GM10266 (cell line): ENCODE measurements around the gene GNAO1.

ENCODE experiments used
- DNase-seq: peaks from one replicate; pipeline ENCODE4 v3.0.0; 2012; ENCODE audit errors: extremely low spot score
- TF ChIP-seq, protein P1 (sequence below): IDR thresholded peaks from 2 replicates; pipeline ENCODE4 v1.5.1; 2012; ENCODE audit warnings: mild to moderate bottlenecking, low read depth; ENCODE audit not compliant: control insufficient read depth, insufficient read depth; ENCODE audit errors: missing control alignments

The GNAO1 gene

DNA sequence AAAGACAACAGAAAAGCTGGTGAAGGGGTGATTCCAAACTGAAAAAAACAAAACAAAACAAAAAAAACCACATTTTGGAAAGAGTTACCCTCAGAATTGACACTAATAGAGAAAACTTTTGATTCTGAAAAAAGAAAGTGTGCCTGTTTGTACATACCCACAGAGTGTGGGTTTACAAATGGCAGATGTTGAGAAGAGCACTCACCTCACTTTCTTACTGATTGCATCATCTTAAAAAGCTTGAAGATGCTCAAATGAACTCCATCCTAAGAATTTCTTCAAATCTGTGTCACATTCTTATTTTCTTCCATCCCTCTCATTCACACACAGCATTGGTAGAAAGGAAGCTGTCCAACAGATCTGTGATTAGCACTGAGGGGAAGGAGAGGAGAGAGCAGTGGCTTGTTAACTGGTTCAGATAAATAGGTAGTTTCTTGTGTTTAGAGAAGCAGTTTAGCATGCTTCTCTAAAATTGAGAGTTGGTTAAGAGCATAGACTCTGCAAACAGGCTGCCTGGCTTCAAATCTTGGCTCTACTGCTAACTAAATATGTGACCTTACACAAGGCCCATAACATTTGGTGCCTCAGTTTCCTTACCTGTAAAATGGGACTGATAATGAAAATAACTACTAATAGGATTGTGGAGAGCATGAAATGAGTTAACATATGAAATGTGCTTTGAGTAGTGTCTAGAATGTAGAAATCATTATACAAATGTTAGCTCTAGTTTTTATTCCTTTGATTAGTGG, 6.9 kb downstream of the GNAO1 start:
- no peak for DNase-seq
- TF ChIP-seq, protein P1, sequence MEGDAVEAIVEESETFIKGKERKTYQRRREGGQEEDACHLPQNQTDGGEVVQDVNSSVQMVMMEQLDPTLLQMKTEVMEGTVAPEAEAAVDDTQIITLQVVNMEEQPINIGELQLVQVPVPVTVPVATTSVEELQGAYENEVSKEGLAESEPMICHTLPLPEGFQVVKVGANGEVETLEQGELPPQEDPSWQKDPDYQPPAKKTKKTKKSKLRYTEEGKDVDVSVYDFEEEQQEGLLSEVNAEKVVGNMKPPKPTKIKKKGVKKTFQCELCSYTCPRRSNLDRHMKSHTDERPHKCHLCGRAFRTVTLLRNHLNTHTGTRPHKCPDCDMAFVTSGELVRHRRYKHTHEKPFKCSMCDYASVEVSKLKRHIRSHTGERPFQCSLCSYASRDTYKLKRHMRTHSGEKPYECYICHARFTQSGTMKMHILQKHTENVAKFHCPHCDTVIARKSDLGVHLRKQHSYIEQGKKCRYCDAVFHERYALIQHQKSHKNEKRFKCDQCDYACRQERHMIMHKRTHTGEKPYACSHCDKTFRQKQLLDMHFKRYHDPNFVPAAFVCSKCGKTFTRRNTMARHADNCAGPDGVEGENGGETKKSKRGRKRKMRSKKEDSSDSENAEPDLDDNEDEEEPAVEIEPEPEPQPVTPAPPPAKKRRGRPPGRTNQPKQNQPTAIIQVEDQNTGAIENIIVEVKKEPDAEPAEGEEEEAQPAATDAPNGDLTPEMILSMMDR: no peak

DNA sequence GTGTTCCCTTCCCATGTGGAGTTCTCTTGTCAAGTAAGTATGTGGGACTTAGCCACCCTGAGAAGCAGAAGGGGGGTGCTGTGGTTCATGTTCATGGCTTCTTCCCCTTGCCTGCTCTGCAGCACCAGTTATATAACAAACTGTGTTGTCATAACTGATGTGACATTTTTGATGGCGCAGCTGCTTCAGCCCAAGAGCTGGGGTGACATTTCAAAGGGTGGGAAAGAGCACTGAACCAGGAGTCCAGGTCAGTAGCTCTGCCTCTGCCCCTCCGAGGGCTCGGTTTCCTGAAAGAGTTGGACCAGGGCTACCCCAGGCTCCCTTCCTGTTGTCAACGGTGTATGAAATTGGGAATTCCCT, 7.4 kb downstream of the GNAO1 start:
- DNase-seq: no peak
- TF ChIP-seq, protein P1: no peak

- no peak for DNase-seq
- TF ChIP-seq, protein P1: no peak
These were observed 7.9 kb downstream of the GNAO1 start for GRCh38 chr16:56199164-56199563.

DNA sequence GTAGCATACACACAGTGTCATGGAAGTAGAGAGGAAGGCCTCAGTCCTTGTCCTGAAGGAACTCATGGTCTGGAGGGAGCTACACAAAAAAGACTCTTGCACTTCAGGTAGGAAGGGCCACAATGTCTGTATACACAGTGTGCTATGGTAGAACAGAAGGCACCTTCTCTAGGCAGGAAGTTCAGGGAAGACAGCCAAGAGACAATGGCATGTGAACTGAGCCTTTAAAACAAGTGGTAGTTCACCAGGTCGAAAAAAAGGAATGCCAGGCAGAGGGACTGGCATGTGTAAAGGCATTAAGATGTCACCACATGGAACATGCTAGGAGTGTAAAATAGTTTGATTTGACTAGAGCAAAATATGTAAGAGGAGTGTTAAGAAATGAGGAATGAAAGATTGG, 9.7 kb downstream of the GNAO1 start:
- TF ChIP-seq, protein P1: no peak
- no peak for DNase-seq

DNA sequence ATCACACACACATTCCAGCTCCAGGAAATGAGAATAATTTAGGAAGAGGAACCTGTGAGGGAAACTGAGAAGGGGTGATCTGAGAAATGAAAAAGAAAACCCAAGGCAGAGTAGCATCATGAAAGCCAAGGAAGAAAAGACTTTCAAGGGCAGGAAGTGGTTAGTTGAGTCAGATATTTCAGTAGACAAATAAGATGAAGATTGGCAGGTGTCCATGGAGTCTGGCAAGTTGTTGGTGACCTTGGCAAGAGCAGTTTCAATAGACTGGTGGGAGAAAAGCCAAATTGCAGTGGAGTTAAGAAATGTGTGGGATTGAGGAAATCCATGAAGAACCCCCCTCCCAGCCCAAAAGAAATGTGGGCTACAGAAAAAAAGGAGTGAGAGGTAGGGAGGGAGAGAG, 10.7 kb downstream of the GNAO1 start:
- DNase-seq: no peak
- TF ChIP-seq, protein P1: no peak

DNA sequence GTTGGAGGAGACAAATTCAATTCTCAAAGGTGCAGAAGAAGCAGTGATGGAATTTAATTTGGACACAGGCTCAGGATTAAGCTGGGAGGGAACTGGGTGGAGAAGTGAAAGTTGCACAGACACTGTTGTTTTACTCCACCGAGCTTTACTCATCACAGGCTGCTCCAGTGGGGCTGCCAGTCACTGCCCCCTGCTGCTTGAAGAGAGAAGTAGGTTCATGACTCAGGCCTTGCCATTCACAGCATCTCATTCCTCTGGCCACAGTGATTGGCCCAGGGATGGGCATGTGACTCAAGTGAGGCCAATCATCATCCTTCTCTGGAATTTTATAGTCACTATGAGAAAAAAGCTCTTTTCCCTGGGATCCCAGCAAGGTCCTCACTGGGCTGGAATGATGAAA, 11.8 kb downstream of the GNAO1 start:
- TF ChIP-seq, protein P1: peak; percentile 39
- DNase-seq: no peak

DNA sequence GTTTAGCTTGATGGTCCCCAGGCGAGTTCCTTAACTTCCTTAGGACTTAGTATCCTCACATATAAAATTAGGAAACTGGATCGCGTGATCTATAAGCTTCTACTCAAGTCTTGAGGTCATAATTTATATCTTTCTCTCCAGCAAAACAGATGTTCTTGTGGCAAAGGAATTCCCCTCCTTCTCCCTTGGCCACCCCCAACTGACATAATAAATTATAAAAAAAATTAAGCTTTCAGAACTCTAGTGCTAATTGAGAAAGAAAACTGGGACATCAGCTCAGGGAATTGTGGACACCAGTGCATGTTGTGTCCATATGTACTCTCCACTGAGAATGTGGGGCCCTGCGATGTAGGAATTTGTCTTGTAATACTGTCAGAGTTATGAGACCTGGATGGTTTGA, 13.5 kb downstream of the GNAO1 start:
- TF ChIP-seq, protein P1: no peak
- DNase-seq: no peak
